H1 (cell line): ENCODE data around the gene ZGRF1. TPM values are rescaled to one million over a fixed set of nuclear protein-coding genes. Genes with fewer than 3 reads are reported as not detected.

Source experiments
- CTCF ChIA-PET: fragments of 300-600 bp; sonication (Branson Sonifier 250); formaldehyde crosslinking; loops from one replicate; lab custom pipeline; 2021; ENCODE audit not compliant: partially characterized antibody; lab: Charles Lee
- POLR2A ChIA-PET: fragments of 300-600 bp; sonication (Branson Sonifier 250); formaldehyde crosslinking; loops from one replicate; lab custom pipeline; 2021; ENCODE audit warnings: inconsistent platforms; ENCODE audit not compliant: partially characterized antibody; lab: Charles Lee
- DNase-seq, 2 experiments: peaks; one replicate each; pipeline versions ENCODE4 v3.0.0 to v3.0.0-alpha.2; 2010 to 2022; ENCODE audit warnings: low spot score in 2 of 2, low read depth in 1 of 2, mixed read lengths in 1 of 2
- FAIRE-seq: peaks from 2 replicates; lab custom pipeline; 2011; peaks lifted over from hg19 to GRCh38; lab: Jason Lieb, UNC
- H2AFZ ChIP-seq: 2 replicates; pipeline ENCODE4 v1.8.1; 2012; ENCODE audit warnings: low read length, inconsistent platforms
- H2AK5ac ChIP-seq: 2 replicates; pipeline ENCODE4 v1.6.1; 2013; ENCODE audit warnings: low read depth, low read length
- H2BK120ac ChIP-seq: replicated peaks from 2 replicates; pipeline ENCODE3; 2013; ENCODE audit warnings: low read depth, low read length, inconsistent platforms
- H2BK12ac ChIP-seq: 2 replicates; pipeline ENCODE4 v1.6.1; 2013; ENCODE audit warnings: low read depth, low read length
- H2BK15ac ChIP-seq: 2 replicates; pipeline ENCODE4 v1.6.1; 2013; ENCODE audit warnings: low read length
- H2BK20ac ChIP-seq: 2 replicates; pipeline ENCODE4 v1.6.1; 2013; ENCODE audit warnings: low read length
- H2BK5ac ChIP-seq: 2 replicates; pipeline ENCODE4 v1.6.1; 2013; ENCODE audit warnings: low read depth, low read length
- H3K14ac ChIP-seq: 2 replicates; pipeline ENCODE4 v1.6.1; 2013; ENCODE audit warnings: inconsistent platforms; ENCODE audit not compliant: insufficient read length
- H3K18ac ChIP-seq: 2 replicates; pipeline ENCODE4 v1.6.1; 2013; ENCODE audit warnings: low read length; ENCODE audit errors: extremely low read depth
- H3K23ac ChIP-seq: 2 replicates; pipeline ENCODE4 v1.6.1; 2013; ENCODE audit warnings: inconsistent platforms; ENCODE audit not compliant: insufficient read length
- H3K23me2 ChIP-seq: 2 replicates; pipeline ENCODE4 v1.6.1; 2013; ENCODE audit warnings: low read depth, low read length
- H3K27ac ChIP-seq: 2 replicates; pipeline ENCODE4 v1.6.1; 2011; ENCODE audit warnings: low read depth, low read length, inconsistent platforms
- H3K27me3 ChIP-seq, 4 experiments: replicated peaks in 1 of 4; 1 replicate in 1 of 4; 2 replicates in 3 of 4; pipeline versions ENCODE4 v1.6.1 to v1.8.1; 2011 to 2013; ENCODE audit warnings: low read length in 3 of 4, mild to moderate bottlenecking in 3 of 4, inconsistent platforms in 2 of 4, mixed read lengths in 2 of 4, moderate library complexity in 1 of 4; ENCODE audit not compliant: control insufficient read depth in 3 of 4, insufficient read depth in 3 of 4; ENCODE audit errors: extremely low read depth in 1 of 4
- H3K36me3 ChIP-seq, 4 experiments: 2 replicates each; pipeline versions ENCODE4 v1.6.1 to v1.8.1; 2011 to 2013; ENCODE audit warnings: mild to moderate bottlenecking in 4 of 4, low read length in 3 of 4, moderate library complexity in 2 of 4, control low read depth in 1 of 4, inconsistent platforms in 1 of 4; ENCODE audit not compliant: insufficient read depth in 4 of 4, control insufficient read depth in 2 of 4
- H3K4ac ChIP-seq: replicated peaks from 2 replicates; pipeline ENCODE3; 2013; ENCODE audit warnings: low read length, low read depth, mixed read lengths, inconsistent platforms; ENCODE audit not compliant: insufficient read length
- H3K4me1 ChIP-seq, 4 experiments: replicated peaks in 1 of 4; 1 replicate in 1 of 4; 2 replicates in 3 of 4; pipeline versions ENCODE4 v1.6.1 to v1.8.1; 2011 to 2013; ENCODE audit warnings: low read length in 3 of 4, inconsistent platforms in 2 of 4, mixed read lengths in 1 of 4; ENCODE audit not compliant: insufficient read depth in 4 of 4, control insufficient read depth in 3 of 4
- H3K4me2 ChIP-seq, 2 experiments: 2 replicates each; pipeline versions ENCODE4 v1.6.1 to v1.8.1; 2011 to 2013; ENCODE audit warnings: low read depth in 2 of 2, low read length in 2 of 2, control low read depth in 1 of 2, inconsistent platforms in 1 of 2, mild to moderate bottlenecking in 1 of 2; ENCODE audit not compliant: insufficient read depth in 1 of 2
- H3K4me3 ChIP-seq, 4 experiments: fragments of 200-600, 300-600 bp in 1 of 4; sonication (generic), shearing (Covaris generic), sonication (Bioruptor Twin) in 1 of 4; 2 replicates each; pipeline versions ENCODE4 v1.5.1 to v1.8.1; 2011 to 2016; ENCODE audit warnings: low read length in 4 of 4, low read depth in 3 of 4, control low read depth in 2 of 4, inconsistent platforms in 2 of 4, mild to moderate bottlenecking in 2 of 4, mixed read lengths in 1 of 4, moderate library complexity in 1 of 4; ENCODE audit not compliant: insufficient read depth in 2 of 4; ENCODE audit errors: extremely low read depth in 1 of 4
- H3K56ac ChIP-seq: replicated peaks from 2 replicates; pipeline ENCODE3; 2013; ENCODE audit warnings: low read depth, mild to moderate bottlenecking, mixed read lengths, low read length, inconsistent platforms; ENCODE audit not compliant: insufficient read length
- H3K79me1 ChIP-seq: 2 replicates; pipeline ENCODE4 v1.6.1; 2013; ENCODE audit warnings: low read depth, low read length, control low read depth
- H3K79me2 ChIP-seq, 2 experiments: 2 replicates each; pipeline versions ENCODE4 v1.6.1 to v1.8.1; 2012 to 2013; ENCODE audit warnings: low read length in 2 of 2, mild to moderate bottlenecking in 2 of 2, inconsistent platforms in 1 of 2; ENCODE audit not compliant: insufficient read depth in 2 of 2, control insufficient read depth in 1 of 2
- H3K9ac ChIP-seq, 4 experiments: replicated peaks in 1 of 4; 1 replicate in 1 of 4; 2 replicates in 3 of 4; pipeline versions ENCODE4 v1.6.1 to v1.8.1; 2011 to 2013; ENCODE audit warnings: low read depth in 3 of 4, low read length in 3 of 4, control low read depth in 2 of 4, mild to moderate bottlenecking in 2 of 4, moderate library complexity in 2 of 4, inconsistent platforms in 1 of 4; ENCODE audit errors: extremely low read depth in 1 of 4
- H3K9me3 ChIP-seq, 2 experiments: 2 replicates each; pipeline versions ENCODE4 v1.6.1 to v1.8.1; 2012 to 2013; ENCODE audit warnings: mild to moderate bottlenecking in 2 of 2, moderate library complexity in 2 of 2, control low read depth in 1 of 2, inconsistent platforms in 1 of 2, low read depth in 1 of 2, low read length in 1 of 2, mixed read lengths in 1 of 2; ENCODE audit not compliant: insufficient read depth in 2 of 2
- H4K20me1 ChIP-seq, 2 experiments: replicated peaks in 1 of 2; 2 replicates each; pipeline versions ENCODE3 to v1.8.1; 2011 to 2013; ENCODE audit warnings: inconsistent platforms in 2 of 2, low read length in 2 of 2, mild to moderate bottlenecking in 1 of 2; ENCODE audit not compliant: insufficient read depth in 2 of 2, control insufficient read depth in 1 of 2
- H4K5ac ChIP-seq: 2 replicates; pipeline ENCODE4 v1.6.1; 2013; ENCODE audit warnings: low read length, low read depth, mixed read lengths, inconsistent platforms; ENCODE audit not compliant: insufficient read length
- H4K8ac ChIP-seq: 2 replicates; pipeline ENCODE4 v1.8.0; 2013; ENCODE audit warnings: mild to moderate bottlenecking, moderate library complexity, low read length, inconsistent platforms; ENCODE audit not compliant: insufficient read depth; ENCODE audit errors: extremely low read depth
- H4K91ac ChIP-seq: replicated peaks from 2 replicates; pipeline ENCODE3; 2013; ENCODE audit warnings: low read length, mixed read lengths, inconsistent platforms; ENCODE audit not compliant: insufficient read length
- CBX8 ChIP-seq: fragments of 300-800, 300-1000 bp; sonication (generic); IDR thresholded peaks from 2 replicates; pipeline ENCODE4 v1.7.1; 2016; ENCODE audit warnings: low read depth, low read length, borderline replicate concordance
- CEBPB ChIP-seq: IDR thresholded peaks from 2 replicates; pipeline ENCODE4 v1.6.1; 2012; ENCODE audit warnings: low read depth, low read length
- CREB1 ChIP-seq: IDR thresholded peaks from 2 replicates; pipeline ENCODE4 v1.6.1; 2012; ENCODE audit warnings: inconsistent platforms
- E2F6 ChIP-seq: IDR thresholded peaks from 2 replicates; pipeline ENCODE4 v1.6.1; 2012; ENCODE audit warnings: inconsistent platforms
- FOSL1 ChIP-seq: IDR thresholded peaks from 2 replicates; pipeline ENCODE4 v1.6.1; 2011; ENCODE audit warnings: mild to moderate bottlenecking, low read depth, low read length, moderate library complexity; ENCODE audit not compliant: insufficient read depth
- JUN ChIP-seq: IDR thresholded peaks from 2 replicates; pipeline ENCODE4 v1.6.1; 2011; ENCODE audit warnings: low read depth, mild to moderate bottlenecking, improper control_type of control experiment, low read length
- KDM4A ChIP-seq: IDR thresholded peaks from one replicate; pipeline ENCODE4 v1.7.1; 2012; ENCODE audit warnings: low read depth, mild to moderate bottlenecking, moderate library complexity, low read length, inconsistent platforms; ENCODE audit not compliant: severe bottlenecking
- POLR2AphosphoS5 ChIP-seq: IDR thresholded peaks from 2 replicates; pipeline ENCODE4 v1.6.1; 2011; ENCODE audit warnings: low read depth, low read length
- SIX5 ChIP-seq: IDR thresholded peaks from 2 replicates; pipeline ENCODE4 v1.6.1; 2011; ENCODE audit warnings: mild to moderate bottlenecking, low read depth, low read length
- SP4 ChIP-seq: IDR thresholded peaks from 2 replicates; pipeline ENCODE4 v1.6.1; 2012; ENCODE audit warnings: low read length, inconsistent platforms
- TAF7 ChIP-seq: optimal IDR thresholded peaks from 2 replicates; pipeline ENCODE3; 2011; ENCODE audit warnings: low read depth, mild to moderate bottlenecking, inconsistent platforms, low read length, moderate library complexity, borderline replicate concordance
- TBP ChIP-seq: IDR thresholded peaks from 2 replicates; pipeline ENCODE4 v1.6.1; 2011; ENCODE audit warnings: low read depth, low read length, improper control_type of control experiment
- WGBS, 2 experiments: shearing (Covaris generic) in 1 of 2; methylation state at CpG; one replicate each; pipeline versions ENCODE4 v1.1.6 to v1.1.7; 2013 to 2015; ENCODE audit warnings: low lambda C conversion rate in 2 of 2, mixed read lengths in 2 of 2, inconsistent platforms in 1 of 2, low coverage in 1 of 2, missing lambda C conversion rate in 1 of 2; ENCODE audit not compliant: insufficient replicate concordance in 2 of 2, insufficient coverage in 1 of 2, insufficient read length in 1 of 2; ENCODE audit errors: extremely low coverage in 1 of 2, missing lambda C conversion rate in 1 of 2; 5-methylcytosine and 5-hydroxymethylcytosine counted together
- polyA plus RNA-seq, 7 experiments: library from polyadenylated mRNA; depleted of rRNA in 3 of 7; stranded (reverse) in 5 of 7; unstranded in 2 of 7; fragments of >200 nt in 5 of 7; fragments of 200-250 nt in 2 of 7; gene quantifications; 1 replicate in 5 of 7; 2 replicates in 1 of 7; 4 replicates in 1 of 7; pipeline versions ENCODE4 v1.2.1 to v1.2.3, GENCODE V29; 2011 to 2013; ENCODE audit warnings: missing spikeins in 2 of 7, mixed read lengths in 2 of 7
- total RNA-seq: library from RNA; stranded (reverse); fragmentation: NEBNext Ultra II Directional; extraction: Animal tissue kit (Norgen Biotek cat#: 25700); gene quantifications from 2 replicates; pipeline ENCODE4 v1.2.1, GENCODE V29; 2021

ZGRF1 gene
- total and polyA plus RNA-seq, 2 of the 8 experiments (the other 6 are each of a cell fraction or from before 2014, with no cell fraction given): 12.0 to 44.6 TPM

- Histone ChIP-seq H3K23ac (no peak overlapping the region), H3K14ac (no peak overlapping the region), H3K9ac (no peak overlapping the region), H2BK5ac (no peak overlapping the region), H3K23me2 (peaks cover 14% of the 10 kb centered on the region; the same call in 1 of the 2 replicates), H4K5ac (no peak overlapping the region), H3K4ac (no peak overlapping the region), H3K79me1 (no peaks in the 10 kb centered on the region), H3K18ac (no peak overlapping the region; the same call in 1 of the 2 replicates), H4K8ac (peak overlapping the region; percentile 80; the same call in 1 of the 2 replicates), H2BK12ac (no peak overlapping the region), H4K20me1 (peaks cover 7 to 29% of the 10 kb centered on the region in 2 experiments), H3K27ac (no peak overlapping the region), H4K91ac (no peak overlapping the region), H2BK20ac (no peak overlapping the region), H3K9me3 (no peaks in the 10 kb centered on the region), H2BK120ac (no peak overlapping the region), H3K4me2 (peak overlapping the region; percentile 76 to 86), H3K36me3 (peaks cover 0 to 4% (median 0%) of the 10 kb centered on the region in 4 experiments; a peak in 1 of 8 replicates), H3K4me3 (peak overlapping the region; percentile 10 to 54 (median 34); a peak in 7 of 8 replicates), H2BK15ac (no peak overlapping the region), H2AFZ (no peak overlapping the region), H3K4me1 (peaks cover 14 to 33% (median 24%) of the 10 kb centered on the region in 4 experiments), H3K56ac (no peak overlapping the region), H3K27me3 (peaks cover 80 to 100% (median 92%) of the 10 kb centered on the region in 4 experiments), H2AK5ac (no peak overlapping the region), H3K79me2 (no peaks in the 10 kb centered on the region)
- CTCF ChIA-PET: interaction anchor here (0.6 to 11.5 kb wide), 9 partner anchors 8 to 183 kb away, joined by 3 to 133 read pairs (median 4); no protein-coding TSS in a partner anchor
- WGBS, 2 experiments: 2% methylated on average over 40 of the region's 40 CpGs; no CpG with 5 or more reads in 1 of the 2 experiments
- FAIRE-seq: no peak
- no peak for DNase-seq
- POLR2A ChIA-PET: interaction anchor here (0.6 to 1.7 kb wide), 3 partner anchors 10 to 21 kb away, joined by 3 to 9 read pairs (median 4); no protein-coding TSS in a partner anchor
- TF ChIP-seq TAF7 (no peak), SP4 (no peak), POLR2AphosphoS5 (no peak), TBP (no peak), KDM4A (no peak), SIX5 (no peak), E2F6 (peak; percentile 87), CREB1 (no peak), FOSL1 (no peak), JUN (no peak), CBX8 (no peak; the same call in 1 of the 2 replicates), CEBPB (no peak)
Measured at GRCh38 chr4:112511093-112511802, 125.5 kb downstream of the ZGRF1 start.
